HG03175 (cell line): ENCODE data around the gene FSTL4.
A peak's percentile ranks its signal among the peaks of the same experiment; 100 is the strongest.

Experiments used
- ATAC-seq: cut with Tn5 transposase; IDR thresholded peaks from one replicate; pipeline ENCODE4 v1.9.1; 2021; ENCODE audit warnings: mild to moderate bottlenecking, moderate library complexity; ENCODE audit not compliant: unreplicated experiment

FSTL4 gene

GRCh38 chr5:133434336-133434735, 178.0 kb downstream of the FSTL4 start:
- ATAC-seq = no peak

- no peak for ATAC-seq
Observed at GRCh38 chr5:133433641-133434040, 178.7 kb downstream of the FSTL4 start.

- ATAC-seq = no peak
Observed at GRCh38 chr5:133432956-133433532, 179.3 kb downstream of the FSTL4 start.

- ATAC-seq = no peak
Observed at GRCh38 chr5:133431326-133431865, 180.9 kb downstream of the FSTL4 start.

- no peak for ATAC-seq
Observed at GRCh38 chr5:133430095-133430494, 182.2 kb downstream of the FSTL4 start.

GRCh38 chr5:133429046-133429445, 183.3 kb downstream of the FSTL4 start:
- no peak for ATAC-seq

- no peak for ATAC-seq
Observed at GRCh38 chr5:133428072-133428660, 184.2 kb downstream of the FSTL4 start.

GRCh38 chr5:133427121-133427777, 185.1 kb downstream of the FSTL4 start:
- no peak for ATAC-seq

GRCh38 chr5:133426264-133426663, 186.1 kb downstream of the FSTL4 start:
- no peak for ATAC-seq

GRCh38 chr5:133425764-133426163, 186.6 kb downstream of the FSTL4 start:
- ATAC-seq = no peak

GRCh38 chr5:133425222-133425621, 187.1 kb downstream of the FSTL4 start:
- no peak for ATAC-seq

GRCh38 chr5:133423618-133424282, 188.6 kb downstream of the FSTL4 start:
- peak; percentile 79 for ATAC-seq

- no peak for ATAC-seq
Observed at GRCh38 chr5:133423011-133423617, 189.2 kb downstream of the FSTL4 start.

- ATAC-seq = no peak
Observed at GRCh38 chr5:133421806-133422205, 190.5 kb downstream of the FSTL4 start.

GRCh38 chr5:133421394-133421793, 190.9 kb downstream of the FSTL4 start:
- ATAC-seq = no peak

GRCh38 chr5:133420440-133421301, 191.7 kb downstream of the FSTL4 start:
- no peak for ATAC-seq

- no peak for ATAC-seq
Observed at GRCh38 chr5:133415906-133416305, 196.4 kb downstream of the FSTL4 start.

GRCh38 chr5:133415506-133415905, 196.8 kb downstream of the FSTL4 start:
- ATAC-seq = no peak

- no peak for ATAC-seq
Observed at GRCh38 chr5:133412661-133413060, 199.7 kb downstream of the FSTL4 start.

GRCh38 chr5:133410335-133410828, 202.0 kb downstream of the FSTL4 start:
- no peak for ATAC-seq
